ENCODE results near the gene PPP2R2D.

Gene PPP2R2D

GRCh38 chr10:131889755-131890154, 11.1 kb upstream of the PPP2R2D start:
- Mint-ChIP-seq H3K9me3 (no peaks in the 10 kb centered on the region), H3K4me3 (no peak overlapping the region), H3K4me1 (peaks cover 7% of the 10 kb centered on the region), H3K36me3 (no peaks in the 10 kb centered on the region), H3K27ac (no peak overlapping the region), H3K27me3 (peaks cover 29% of the 10 kb centered on the region)
- DNase-seq = no peak
- CTCF ChIA-PET = interaction anchor here (2.3 kb wide), 1 partner anchor 133 kb away, joined by 13 read pairs; no protein-coding TSS in a partner anchor

GRCh38 chr10:131890276-131891195, 10.3 kb upstream of the PPP2R2D start:
- Mint-ChIP-seq H3K27me3 (peaks cover 25% of the 10 kb centered on the region), H3K4me3 (no peak overlapping the region), H3K27ac (no peak overlapping the region), H3K36me3 (no peaks in the 10 kb centered on the region), H3K4me1 (peaks cover 5% of the 10 kb centered on the region), H3K9me3 (no peaks in the 10 kb centered on the region)
- CTCF ChIA-PET = no interaction called here
- no peak for DNase-seq

GRCh38 chr10:131891196-131891928, 9.4 kb upstream of the PPP2R2D start:
- no peaks in the 10 kb centered on the region for H3K36me3 Mint-ChIP-seq
- no peak overlapping the region for H3K4me3 Mint-ChIP-seq

GRCh38 chr10:131891929-131892805, 8.6 kb upstream of the PPP2R2D start:
- peaks cover 13% of the 10 kb centered on the region for H3K4me1 Mint-ChIP-seq
- H3K27ac Mint-ChIP-seq = no peak overlapping the region
- H3K4me3 Mint-ChIP-seq = no peak overlapping the region
- peaks cover 21% of the 10 kb centered on the region for H3K27me3 Mint-ChIP-seq
- no peaks in the 10 kb centered on the region for H3K36me3 Mint-ChIP-seq
- CTCF ChIA-PET = interaction anchor here (1.2 kb wide), 1 partner anchor 131 kb away, joined by 7 read pairs; no protein-coding TSS in a partner anchor
- H3K9me3 Mint-ChIP-seq = no peaks in the 10 kb centered on the region
- no peak for DNase-seq

More at GRCh38 chr10:131891196-131891928, 9.4 kb upstream of the PPP2R2D start:
- Mint-ChIP-seq H3K4me1 (peaks cover 7% of the 10 kb centered on the region), H3K27me3 (peaks cover 21% of the 10 kb centered on the region), H3K9me3 (no peaks in the 10 kb centered on the region), H3K27ac (no peak overlapping the region)
- CTCF ChIA-PET = interaction anchor here (1.2 kb wide), 1 partner anchor 131 kb away, joined by 7 read pairs; no protein-coding TSS in a partner anchor
- DNase-seq = no peak

GRCh38 chr10:131892806-131893675, 7.8 kb upstream of the PPP2R2D start:
- Mint-ChIP-seq H3K4me3 (no peak overlapping the region), H3K27ac (no peak overlapping the region), H3K27me3 (peaks cover 21% of the 10 kb centered on the region), H3K9me3 (no peaks in the 10 kb centered on the region), H3K4me1 (peaks cover 16% of the 10 kb centered on the region), H3K36me3 (no peaks in the 10 kb centered on the region)
- CTCF ChIA-PET = interaction anchor here (1.2 kb wide), 1 partner anchor 130 kb away, joined by 7 read pairs; no protein-coding TSS in a partner anchor
- no peak for DNase-seq

DNA sequence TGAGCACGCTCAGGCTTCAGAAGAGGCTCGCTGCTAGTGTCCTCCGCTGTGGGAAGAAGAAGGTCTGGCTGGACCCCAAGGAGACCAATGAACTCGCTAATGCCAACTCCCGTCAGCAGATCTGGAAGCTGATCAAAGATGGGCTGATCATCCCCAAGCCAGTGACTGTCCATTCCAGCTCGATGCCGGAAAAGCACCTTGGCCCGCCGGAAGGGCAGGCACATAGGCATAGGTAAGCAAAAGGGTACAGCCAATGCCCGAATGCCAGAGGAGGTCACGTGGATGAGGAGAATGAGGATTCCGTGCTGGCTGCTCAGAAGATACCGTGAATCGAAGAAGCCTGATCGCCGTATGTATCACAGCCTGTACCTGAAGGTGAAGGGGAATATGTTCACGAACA, 5.7 kb upstream of the PPP2R2D start:
- H3K27me3 Mint-ChIP-seq = peaks cover 41% of the 10 kb centered on the region
- H3K36me3 Mint-ChIP-seq = no peaks in the 10 kb centered on the region
- no peaks in the 10 kb centered on the region for H3K9me3 Mint-ChIP-seq
- DNase-seq = no peak
- peaks cover 26% of the 10 kb centered on the region for H3K4me1 Mint-ChIP-seq
- H3K27ac Mint-ChIP-seq = no peak overlapping the region
- H3K4me3 Mint-ChIP-seq = no peak overlapping the region
- CTCF ChIA-PET = interaction anchor here (1.2 to 2.1 kb wide), 2 partner anchors 9 to 128 kb away, joined by 4 to 12 read pairs; no protein-coding TSS in a partner anchor

- H3K27ac Mint-ChIP-seq = peak overlapping the region; percentile 1
- CTCF ChIA-PET = interaction anchor here (0.7 to 2.1 kb wide), 3 partner anchors 10 to 126 kb away, joined by 3 to 12 read pairs (median 7); no protein-coding TSS in a partner anchor
- peaks cover 45% of the 10 kb centered on the region for H3K27me3 Mint-ChIP-seq
- H3K36me3 Mint-ChIP-seq = no peaks in the 10 kb centered on the region
- H3K9me3 Mint-ChIP-seq = no peaks in the 10 kb centered on the region
- H3K4me1 Mint-ChIP-seq = peaks cover 29% of the 10 kb centered on the region
- peak; percentile 56 for DNase-seq
- no peak overlapping the region for H3K4me3 Mint-ChIP-seq
Measured at GRCh38 chr10:131896403-131896802, 4.4 kb upstream of the PPP2R2D start.

- Mint-ChIP-seq H3K27ac (no peak overlapping the region), H3K9me3 (no peaks in the 10 kb centered on the region), H3K36me3 (peaks cover 2% of the 10 kb centered on the region), H3K27me3 (peaks cover 37% of the 10 kb centered on the region), H3K4me3 (no peak overlapping the region), H3K4me1 (peaks cover 34% of the 10 kb centered on the region)
- CTCF ChIA-PET = interaction anchor here (0.7 to 1.8 kb wide), 2 partner anchors 12 to 125 kb away, joined by 3 to 7 read pairs; no protein-coding TSS in a partner anchor
- no peak for DNase-seq
Measured at GRCh38 chr10:131897297-131897899, 3.4 kb upstream of the PPP2R2D start.

DNA sequence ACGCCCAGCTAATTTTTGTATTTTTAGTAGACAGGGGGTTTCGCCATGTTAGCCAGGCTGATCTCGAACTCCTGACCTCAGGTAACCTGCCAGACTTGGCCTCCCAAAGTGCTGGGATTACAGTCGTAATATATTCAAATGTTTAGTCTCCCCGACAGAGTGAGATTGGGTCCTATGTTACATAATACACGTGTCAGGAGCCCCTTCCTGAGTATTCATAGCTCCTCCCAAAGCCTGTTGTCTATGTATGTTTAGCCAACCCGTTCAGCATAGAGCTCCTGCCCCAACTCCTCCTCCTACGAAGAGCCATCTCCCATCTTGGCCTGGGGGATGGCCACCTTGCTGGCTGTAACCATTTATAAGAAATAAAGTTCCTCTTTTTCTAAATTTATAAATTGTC, 2.7 kb upstream of the PPP2R2D start:
- H3K27ac Mint-ChIP-seq = no peak overlapping the region
- CTCF ChIA-PET = no interaction called here
- H3K4me3 Mint-ChIP-seq = no peak overlapping the region
- DNase-seq = no peak
- peaks cover 35% of the 10 kb centered on the region for H3K27me3 Mint-ChIP-seq
- no peaks in the 10 kb centered on the region for H3K9me3 Mint-ChIP-seq
- peaks cover 38% of the 10 kb centered on the region for H3K4me1 Mint-ChIP-seq
- peaks cover 2% of the 10 kb centered on the region for H3K36me3 Mint-ChIP-seq

DNA sequence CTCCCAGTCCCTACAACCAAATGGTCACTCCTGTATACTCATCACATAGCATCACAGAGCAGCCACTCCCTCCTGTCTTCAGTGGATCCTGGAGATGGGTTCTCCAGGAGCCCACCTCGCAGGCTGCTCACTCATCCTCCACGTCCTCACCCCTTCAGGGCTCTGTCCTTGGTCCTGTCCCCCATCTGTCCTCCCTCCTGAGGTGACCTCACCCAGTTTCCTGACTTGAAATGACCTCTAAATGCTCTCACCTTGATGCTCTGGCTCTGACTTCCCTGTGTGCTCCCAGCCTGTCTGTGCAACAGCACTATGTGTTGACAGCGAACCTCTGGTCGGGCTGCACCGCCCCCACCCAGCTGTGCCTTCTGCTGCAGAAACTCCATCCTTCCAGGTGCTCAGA, 2.1 kb upstream of the PPP2R2D start:
- Mint-ChIP-seq H3K36me3 (peaks cover 5% of the 10 kb centered on the region), H3K9me3 (no peaks in the 10 kb centered on the region), H3K27ac (no peak overlapping the region), H3K4me3 (no peak overlapping the region), H3K4me1 (peaks cover 44% of the 10 kb centered on the region), H3K27me3 (peaks cover 28% of the 10 kb centered on the region)
- no peak for DNase-seq
- CTCF ChIA-PET = interaction anchor here (0.7 to 1.9 kb wide), 2 partner anchors 10 to 45 kb away, joined by 3 to 5 read pairs; no protein-coding TSS in a partner anchor

DNA sequence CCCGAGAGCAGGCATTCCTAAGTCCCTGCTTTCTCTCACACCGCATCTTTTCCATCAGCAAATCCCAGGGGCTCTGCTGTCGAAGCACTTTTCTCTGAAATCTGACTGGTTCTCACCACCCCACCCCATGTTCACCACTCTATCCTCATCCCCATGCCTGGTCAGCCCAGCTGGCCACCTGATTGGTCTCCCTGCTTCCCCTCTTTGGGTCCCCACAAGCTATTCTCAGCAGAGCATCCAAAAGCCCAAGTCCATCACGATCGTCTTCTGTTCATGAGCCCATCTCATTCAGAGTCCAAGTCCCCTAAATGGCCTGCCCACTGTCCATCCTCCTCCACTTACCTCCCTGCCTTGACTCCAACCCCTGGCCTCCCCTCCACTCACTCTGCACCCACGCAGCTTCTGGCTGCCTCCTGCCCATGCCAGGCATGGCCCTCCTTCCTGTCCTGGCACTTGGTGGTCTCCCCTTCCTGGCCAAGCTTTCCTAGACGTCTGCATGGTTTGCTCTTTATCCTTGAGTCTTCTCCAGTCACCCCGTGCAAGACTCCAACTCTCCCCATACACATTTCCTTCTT, 1.6 kb upstream of the PPP2R2D start:
- peak; percentile 3 for DNase-seq
- Mint-ChIP-seq H3K4me1 (peaks cover 48% of the 10 kb centered on the region), H3K9me3 (no peaks in the 10 kb centered on the region), H3K4me3 (peak overlapping the region; percentile 6), H3K27me3 (peaks cover 25% of the 10 kb centered on the region), H3K36me3 (peaks cover 6% of the 10 kb centered on the region), H3K27ac (no peak overlapping the region)
- CTCF ChIA-PET = interaction anchor here (0.7 to 1.9 kb wide), 2 partner anchors 11 to 44 kb away, joined by 3 to 5 read pairs; no protein-coding TSS in a partner anchor

GRCh38 chr10:131899695-131900349, 986 bp upstream of the PPP2R2D start:
- Mint-ChIP-seq H3K4me3 (peak overlapping the region; percentile 83), H3K27ac (peak overlapping the region; percentile 83), H3K27me3 (peaks cover 25% of the 10 kb centered on the region), H3K9me3 (no peaks in the 10 kb centered on the region), H3K4me1 (peaks cover 55% of the 10 kb centered on the region), H3K36me3 (peaks cover 10% of the 10 kb centered on the region)
- DNase-seq = peak; percentile 19
- CTCF ChIA-PET = interaction anchor here (0.7 to 1.9 kb wide), 3 partner anchors 11 to 123 kb away, joined by 3 to 5 read pairs (median 5); no protein-coding TSS in a partner anchor
